Measurements from ENCODE around the gene KLF18. TPM values are rescaled to one million over a fixed set of nuclear protein-coding genes. Genes with fewer than 3 reads are reported as not detected.
"Not testable (repeated sequence)": the region's sequence is repeated elsewhere in the genome, so short reads cannot be mapped to it uniquely, and the experiment has no call there.

Gene KLF18
- total and polyA plus RNA-seq, 4 donors = not detected

DNA sequence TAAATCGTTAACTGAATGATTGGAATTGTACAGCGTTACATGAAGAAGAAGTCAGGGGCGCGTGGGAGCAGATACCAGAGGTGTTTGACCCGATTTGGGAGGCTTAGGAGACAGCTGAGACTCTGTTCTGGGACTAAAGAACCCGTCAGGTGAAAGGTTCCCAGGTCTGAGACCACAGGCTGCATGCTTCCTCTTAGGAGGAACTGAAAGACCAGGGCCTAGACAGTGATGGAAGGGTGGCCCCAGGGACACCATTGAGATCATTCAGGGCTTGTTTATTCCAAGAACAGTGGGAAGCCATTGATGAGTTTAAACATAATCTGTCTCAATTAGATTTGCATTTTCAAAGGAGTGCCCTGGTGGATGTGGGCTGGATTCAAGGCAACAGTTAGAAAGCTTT lies 21.9 kb downstream of the KLF18 start:
- Histone ChIP-seq H3K4me3 (no peak overlapping the region), H3K27me3 (ENCODE audit: control insufficient read depth in 3 of 3, insufficient read depth in 3 of 3, low read length in 2 of 3) (no peaks in the 10 kb centered on the region), H3K27ac (ENCODE audit: low read depth in 1 of 2, low read length in 1 of 2) (no peak overlapping the region), H3K9ac (ENCODE audit: insufficient read depth in 1 of 2, low read length in 2 of 2) (no peak overlapping the region), H3K9me3 (ENCODE audit: control insufficient read depth in 4 of 4, insufficient read depth in 3 of 4, low read length in 3 of 4) (no peaks in the 10 kb centered on the region), H3K4me1 (ENCODE audit: control insufficient read depth in 5 of 5, insufficient read depth in 5 of 5, low read length in 5 of 5) (no peaks in the 10 kb centered on the region), H3K36me3 (ENCODE audit: control insufficient read depth in 4 of 4, insufficient read depth in 4 of 4, low read length in 4 of 4) (no peaks in the 10 kb centered on the region)
- ATAC-seq (ENCODE audit: insufficient read depth, low FRiP score) = no peak
- 84 to 86% methylated on average over 6 of the region's 6 CpGs for WGBS, 2 donors
- no peak for DNase-seq
- TF ChIP-seq, protein P1, sequence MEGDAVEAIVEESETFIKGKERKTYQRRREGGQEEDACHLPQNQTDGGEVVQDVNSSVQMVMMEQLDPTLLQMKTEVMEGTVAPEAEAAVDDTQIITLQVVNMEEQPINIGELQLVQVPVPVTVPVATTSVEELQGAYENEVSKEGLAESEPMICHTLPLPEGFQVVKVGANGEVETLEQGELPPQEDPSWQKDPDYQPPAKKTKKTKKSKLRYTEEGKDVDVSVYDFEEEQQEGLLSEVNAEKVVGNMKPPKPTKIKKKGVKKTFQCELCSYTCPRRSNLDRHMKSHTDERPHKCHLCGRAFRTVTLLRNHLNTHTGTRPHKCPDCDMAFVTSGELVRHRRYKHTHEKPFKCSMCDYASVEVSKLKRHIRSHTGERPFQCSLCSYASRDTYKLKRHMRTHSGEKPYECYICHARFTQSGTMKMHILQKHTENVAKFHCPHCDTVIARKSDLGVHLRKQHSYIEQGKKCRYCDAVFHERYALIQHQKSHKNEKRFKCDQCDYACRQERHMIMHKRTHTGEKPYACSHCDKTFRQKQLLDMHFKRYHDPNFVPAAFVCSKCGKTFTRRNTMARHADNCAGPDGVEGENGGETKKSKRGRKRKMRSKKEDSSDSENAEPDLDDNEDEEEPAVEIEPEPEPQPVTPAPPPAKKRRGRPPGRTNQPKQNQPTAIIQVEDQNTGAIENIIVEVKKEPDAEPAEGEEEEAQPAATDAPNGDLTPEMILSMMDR (IDR thresholded peaks at IDR 0.05; ENCODE audit: control extremely low read depth, extremely low read depth) = no peak

DNA sequence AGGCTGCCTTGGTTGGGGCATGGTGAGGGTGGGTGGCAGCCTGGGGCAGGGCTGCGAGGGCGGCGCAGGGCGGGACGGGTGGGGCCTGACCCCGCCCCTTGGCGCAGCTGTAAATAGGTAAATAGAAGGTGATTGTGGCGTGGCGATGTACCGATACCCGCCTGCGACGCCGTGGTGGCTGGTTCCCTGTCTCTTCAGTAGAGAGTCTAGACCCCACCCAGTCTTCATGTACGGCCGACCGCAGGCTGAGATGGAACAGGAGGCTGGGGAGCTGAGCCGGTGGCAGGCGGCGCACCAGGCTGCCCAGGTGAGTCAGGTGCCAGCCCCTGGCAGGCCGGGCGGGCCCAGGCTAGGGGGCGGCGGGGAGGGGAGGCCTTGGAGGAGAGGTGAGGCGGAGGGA lies 22.7 kb downstream of the KLF18 start, which contains the start of gene KLF17:
Gene KLF17, plus strand, starts transcription at position 140 of the 400 bp plus-strand sequence. Its CDS starts 87 bp downstream, at position 227.
- ATAC-seq (ENCODE audit: insufficient read depth, low FRiP score) (no peak), DNase-seq (no peak)

DNA sequence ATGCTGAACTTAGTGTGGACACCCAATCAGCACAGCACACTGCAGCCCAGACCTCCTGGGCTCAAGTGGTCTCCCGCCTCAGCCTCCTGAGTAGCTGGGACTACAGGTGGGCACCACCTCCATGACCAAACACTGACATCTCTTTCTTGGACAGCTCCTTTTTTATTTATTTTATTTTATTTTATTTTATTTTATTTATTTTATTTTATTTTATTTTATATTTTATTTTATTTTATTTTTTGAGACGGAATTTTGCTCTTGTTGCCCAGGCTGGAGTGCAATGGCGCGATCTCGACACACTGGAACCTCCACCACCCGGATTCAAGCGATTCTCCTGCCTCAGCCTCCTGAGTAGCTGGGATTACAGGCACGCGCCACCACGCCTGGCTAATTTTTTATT lies 24.2 kb downstream of the KLF18 start:
- 97 to 98% methylated on average over 10 of the region's 10 CpGs for WGBS, 2 donors
- DNase-seq; H3K4me3 ChIP-seq; ATAC-seq (ENCODE audit: insufficient read depth, low FRiP score); H3K9ac ChIP-seq (ENCODE audit: insufficient read depth in 1 of 2, low read length in 2 of 2); H3K9me3 ChIP-seq (ENCODE audit: control insufficient read depth in 4 of 4, insufficient read depth in 3 of 4, low read length in 3 of 4); H3K36me3 ChIP-seq (ENCODE audit: control insufficient read depth in 4 of 4, insufficient read depth in 4 of 4, low read length in 4 of 4); H3K4me1 ChIP-seq (ENCODE audit: control insufficient read depth in 5 of 5, insufficient read depth in 5 of 5, low read length in 5 of 5); H3K27me3 ChIP-seq (ENCODE audit: control insufficient read depth in 3 of 3, insufficient read depth in 3 of 3, low read length in 2 of 3); H3K27ac ChIP-seq (ENCODE audit: low read depth in 1 of 2, low read length in 1 of 2): not testable (repeated sequence)

More for the DNA sequence above, 22.7 kb downstream of the KLF18 start, which contains the start of gene KLF17:
- Histone ChIP-seq H3K36me3 (ENCODE audit: control insufficient read depth in 4 of 4, insufficient read depth in 4 of 4, low read length in 4 of 4) (no peaks in the 10 kb centered on the region), H3K27me3 (ENCODE audit: control insufficient read depth in 3 of 3, insufficient read depth in 3 of 3, low read length in 2 of 3) (no peaks in the 10 kb centered on the region), H3K9ac (ENCODE audit: insufficient read depth in 1 of 2, low read length in 2 of 2) (no peak within 1 kb of the TSS), H3K27ac (ENCODE audit: low read depth in 1 of 2, low read length in 1 of 2) (no peak within 1 kb of the TSS), H3K4me1 (ENCODE audit: control insufficient read depth in 5 of 5, insufficient read depth in 5 of 5, low read length in 5 of 5) (no peaks in the 10 kb centered on the region), H3K9me3 (ENCODE audit: control insufficient read depth in 4 of 4, insufficient read depth in 3 of 4, low read length in 3 of 4) (peaks cover 0 to 1% (median 0%) of the 10 kb centered on the region in 4 donors), H3K4me3 (no peak within 1 kb of the TSS)
- WGBS, 2 donors = 96 to 99% methylated on average over 23 to 25 of the region's 25 CpGs
- TF ChIP-seq, protein P1 (IDR thresholded peaks at IDR 0.05; ENCODE audit: control extremely low read depth, extremely low read depth) = no peak

DNA sequence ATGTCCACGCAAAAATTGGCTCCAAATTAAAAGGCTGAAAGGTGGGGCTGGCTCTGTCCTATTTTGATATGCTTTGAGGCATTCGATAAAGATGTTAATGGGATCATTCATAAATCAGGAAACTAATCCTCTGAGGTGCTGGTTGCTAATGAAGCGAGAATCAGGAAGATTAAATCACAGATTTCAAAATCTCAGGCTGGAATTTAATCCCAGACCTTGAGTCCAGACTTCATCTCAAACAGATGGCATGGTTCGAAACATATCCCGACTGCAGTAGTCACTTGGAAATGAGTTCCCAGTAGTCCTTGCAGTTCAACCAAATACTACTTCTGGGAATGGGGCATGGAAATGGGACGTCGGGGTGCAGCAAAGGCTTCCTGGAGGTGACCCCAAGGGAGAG lies 27.3 kb downstream of the KLF18 start:
- Histone ChIP-seq H3K4me1 (ENCODE audit: control insufficient read depth in 5 of 5, insufficient read depth in 5 of 5, low read length in 5 of 5) (no peaks in the 10 kb centered on the region), H3K4me3 (no peak overlapping the region), H3K36me3 (ENCODE audit: control insufficient read depth in 4 of 4, insufficient read depth in 4 of 4, low read length in 4 of 4) (no peaks in the 10 kb centered on the region), H3K9ac (ENCODE audit: insufficient read depth in 1 of 2, low read length in 2 of 2) (no peak overlapping the region), H3K9me3 (ENCODE audit: control insufficient read depth in 4 of 4, insufficient read depth in 3 of 4, low read length in 3 of 4) (peaks cover 0 to 1% (median 0%) of the 10 kb centered on the region in 4 donors), H3K27ac (ENCODE audit: low read depth in 1 of 2, low read length in 1 of 2) (no peak overlapping the region), H3K27me3 (ENCODE audit: control insufficient read depth in 3 of 3, insufficient read depth in 3 of 3, low read length in 2 of 3) (no peaks in the 10 kb centered on the region)
- WGBS, 2 donors = 86 to 93% methylated on average over 7 of the region's 7 CpGs
- DNase-seq (no peak), ATAC-seq (ENCODE audit: insufficient read depth, low FRiP score) (no peak)
- TF ChIP-seq, protein P1 (IDR thresholded peaks at IDR 0.05; ENCODE audit: control extremely low read depth, extremely low read depth) = no peak
